Liver (tissue), 9 donors: Measurements from ENCODE around the gene SPATA46. TPM values are rescaled to one million over a fixed set of nuclear protein-coding genes. Genes with fewer than 3 reads are reported as not detected.
A peak's percentile ranks its signal among the peaks of the same experiment; 100 is the strongest.

ENCODE experiments used
- DNase-seq: peaks from one replicate; pipeline ENCODE4 v3.0.0-alpha.2; 2017; ENCODE audit warnings: low spot score
- H3K27ac ChIP-seq, 2 donors: one replicate each; pipeline ENCODE4 v1.7.0; 2013; ENCODE audit warnings: inconsistent platforms in 2 of 2, low read length in 2 of 2, control low read depth in 1 of 2, low read depth in 1 of 2, mild to moderate bottlenecking in 1 of 2
- H3K27me3 ChIP-seq, 4 donors: one replicate each; pipeline versions ENCODE4 v1.6.1 to v1.7.0; 2013; ENCODE audit warnings: low read length in 3 of 4, inconsistent platforms in 1 of 4, mild to moderate bottlenecking in 1 of 4, moderate library complexity in 1 of 4; ENCODE audit not compliant: control insufficient read depth in 4 of 4, insufficient read depth in 4 of 4
- H3K36me3 ChIP-seq, 4 donors: one replicate each; pipeline versions ENCODE4 v1.6.1 to v1.7.0; 2013; ENCODE audit warnings: low read length in 3 of 4, mild to moderate bottlenecking in 3 of 4, low read depth in 1 of 4, moderate library complexity in 1 of 4; ENCODE audit not compliant: control insufficient read depth in 4 of 4, insufficient read depth in 3 of 4
- H3K4me1 ChIP-seq, 4 donors: one replicate each; pipeline versions ENCODE4 v1.6.1 to v1.7.0; 2013; ENCODE audit warnings: low read length in 3 of 4, mild to moderate bottlenecking in 3 of 4, moderate library complexity in 1 of 4; ENCODE audit not compliant: control insufficient read depth in 4 of 4, insufficient read depth in 4 of 4
- H3K4me3 ChIP-seq, 3 donors: one replicate each; pipeline versions ENCODE4 v1.6.1 to v1.7.0; 2013; ENCODE audit warnings: low read length in 3 of 3, control low read depth in 1 of 3, low read depth in 1 of 3, mild to moderate bottlenecking in 1 of 3
- H3K9ac ChIP-seq, 2 donors: one replicate each; pipeline ENCODE4 v1.7.0; 2013; ENCODE audit warnings: low read length in 2 of 2, mild to moderate bottlenecking in 2 of 2, moderate library complexity in 2 of 2, control low read depth in 1 of 2, low read depth in 1 of 2
- H3K9me3 ChIP-seq, 4 donors: one replicate each; pipeline versions ENCODE4 v1.6.1 to v1.7.0; 2013; ENCODE audit warnings: low read length in 3 of 4; ENCODE audit not compliant: control insufficient read depth in 4 of 4
- EGR1 ChIP-seq, 2 donors: IDR thresholded peaks; 2 replicates each; pipeline ENCODE4 v1.6.1; 2016 to 2018; ENCODE audit warnings: antibody characterized with exemption in 2 of 2, low read depth in 2 of 2
- FOXA1 ChIP-seq: IDR thresholded peaks from 2 replicates; pipeline ENCODE4 v1.6.1; 2016; ENCODE audit warnings: antibody characterized with exemption
- FOXA2 ChIP-seq: IDR thresholded peaks from 2 replicates; pipeline ENCODE4 v1.6.1; 2016; ENCODE audit warnings: antibody characterized with exemption
- GABPA ChIP-seq, 2 donors: IDR thresholded peaks in 1 of 2; conservative IDR thresholded peaks in 1 of 2; 2 replicates each; pipeline ENCODE4 v1.6.1; 2016; ENCODE audit warnings: antibody characterized with exemption in 2 of 2, mild to moderate bottlenecking in 1 of 2, moderate library complexity in 1 of 2
- HNF4A ChIP-seq, 2 donors: conservative IDR thresholded peaks; 2 replicates each; pipeline ENCODE4 v1.6.1; 2016; ENCODE audit warnings: antibody characterized with exemption in 2 of 2, mild to moderate bottlenecking in 2 of 2
- HNF4G ChIP-seq: IDR thresholded peaks from 2 replicates; pipeline ENCODE4 v1.6.1; 2016; ENCODE audit warnings: antibody characterized with exemption
- JUND ChIP-seq, 2 donors: IDR thresholded peaks; 2 replicates each; pipeline ENCODE4 v1.6.1; 2016; ENCODE audit warnings: antibody characterized with exemption in 2 of 2
- RAD21 ChIP-seq, 2 donors: IDR thresholded peaks; 2 replicates each; pipeline ENCODE4 v1.6.1; 2016; ENCODE audit warnings: antibody characterized with exemption in 2 of 2, mild to moderate bottlenecking in 2 of 2
- RXRA ChIP-seq, 2 donors: IDR thresholded peaks; 2 replicates each; pipeline ENCODE4 v1.6.1; 2017 to 2018; ENCODE audit warnings: antibody characterized with exemption in 2 of 2, mild to moderate bottlenecking in 1 of 2
- SP1 ChIP-seq: IDR thresholded peaks from 2 replicates; pipeline ENCODE4 v1.6.1; 2018; ENCODE audit warnings: antibody characterized with exemption, mild to moderate bottlenecking
- TAF1 ChIP-seq: conservative IDR thresholded peaks from 2 replicates; pipeline ENCODE4 v1.6.1; 2016; ENCODE audit warnings: antibody characterized with exemption, mild to moderate bottlenecking
- YY1 ChIP-seq: IDR thresholded peaks from 2 replicates; pipeline ENCODE4 v1.6.1; 2016; ENCODE audit warnings: antibody characterized with exemption, mild to moderate bottlenecking
- WGBS: extraction: QIAGEN DNeasy Blood & Tissue Kit; methylation state at CpG from one replicate; pipeline ENCODE4 v1.1.7; 2013; 5-methylcytosine and 5-hydroxymethylcytosine counted together
- polyA plus RNA-seq, 2 donors: library from polyadenylated mRNA; stranded (reverse) in 1 of 2; unstranded in 1 of 2; fragments of 200-250 nt in 1 of 2; fragments of >200 nt in 1 of 2; fragmentation: Nextera tagmentation in 1 of 2; extraction: Ambion mirVana in 1 of 2; gene quantifications; one replicate each; pipeline versions ENCODE4 v1.2.1 to v1.2.3, GENCODE V29; 2013 to 2015
- total RNA-seq, 2 donors: library from RNA; depleted of rRNA; stranded (reverse); fragments of >200 nt; gene quantifications; one replicate each; pipeline ENCODE4 v1.2.3, GENCODE V29; 2014
- TF ChIP-seq, protein P1 (sequence below): fragments of 150-350 bp; IDR thresholded peaks from 2 replicates; pipeline ENCODE4 v1.5.1; 2017; ENCODE audit warnings: improper control_type of control experiment, low read depth, low read length; ENCODE audit not compliant: missing input control
- TF ChIP-seq, protein P2 (sequence below): IDR thresholded peaks from 2 replicates; pipeline ENCODE4 v1.6.1; 2016; ENCODE audit warnings: antibody characterized with exemption
- TF ChIP-seq, protein P3 (sequence below): IDR thresholded peaks from 2 replicates; pipeline ENCODE4 v1.6.1; 2016; ENCODE audit warnings: antibody characterized with exemption
- donor health status: healthy.
- donor health status: healthy.
- donor health status: healthy.
- donor health status: healthy.
- donor health status: healthy.

The SPATA46 gene
- total and polyA plus RNA-seq, 4 donors: 0.06 to 0.17 TPM; not detected in 2

DNA sequence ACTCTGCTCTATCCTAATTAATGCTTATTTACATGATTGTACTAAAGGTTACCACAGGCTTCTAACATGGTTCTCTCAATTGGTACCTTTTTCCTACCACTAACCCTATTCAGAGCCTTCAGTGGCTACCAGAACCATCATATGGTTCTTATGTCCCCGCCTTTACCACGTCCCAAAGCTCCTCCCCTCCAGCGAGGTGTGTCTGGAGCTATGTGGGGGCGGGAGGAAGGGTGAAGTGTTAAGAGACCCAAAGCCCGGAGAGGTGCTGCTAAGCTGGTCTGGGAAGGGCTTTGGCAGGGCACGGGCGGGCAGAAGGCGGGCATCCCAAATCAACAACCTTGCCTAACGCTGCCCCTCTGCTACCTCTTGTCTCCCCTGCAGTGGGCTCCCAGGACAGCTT, 10.0 kb downstream of the SPATA46 start:
- DNase-seq: no peak
- H3K36me3 ChIP-seq: no peaks in the 10 kb centered on the region
- peaks cover 17 to 49% (median 28%) of the 10 kb centered on the region in 4 donors for H3K4me1 ChIP-seq
- WGBS: 93% methylated on average over 9 of the region's 9 CpGs
- H3K27me3 ChIP-seq: no peaks in the 10 kb centered on the region
- no peak overlapping the region for H3K27ac ChIP-seq
- TF ChIP-seq HNF4G (no peak), SP1 (no peak), TAF1 (no peak), RAD21 (IDR thresholded peaks at IDR 0.05) (no peak), FOXA2 (no peak), GABPA (IDR thresholded peaks at IDR 0.05 in 1 of 2, conservative IDR thresholded peaks at IDR 0.05 in 1 of 2) (no peak), EGR1 (IDR thresholded peaks at IDR 0.05; ENCODE audit: low read depth in 2 of 2) (no peak), JUND (IDR thresholded peaks at IDR 0.05) (no peak), FOXA1 (no peak), HNF4A (conservative IDR thresholded peaks at IDR 0.05) (no peak)
- TF ChIP-seq, protein P1, sequence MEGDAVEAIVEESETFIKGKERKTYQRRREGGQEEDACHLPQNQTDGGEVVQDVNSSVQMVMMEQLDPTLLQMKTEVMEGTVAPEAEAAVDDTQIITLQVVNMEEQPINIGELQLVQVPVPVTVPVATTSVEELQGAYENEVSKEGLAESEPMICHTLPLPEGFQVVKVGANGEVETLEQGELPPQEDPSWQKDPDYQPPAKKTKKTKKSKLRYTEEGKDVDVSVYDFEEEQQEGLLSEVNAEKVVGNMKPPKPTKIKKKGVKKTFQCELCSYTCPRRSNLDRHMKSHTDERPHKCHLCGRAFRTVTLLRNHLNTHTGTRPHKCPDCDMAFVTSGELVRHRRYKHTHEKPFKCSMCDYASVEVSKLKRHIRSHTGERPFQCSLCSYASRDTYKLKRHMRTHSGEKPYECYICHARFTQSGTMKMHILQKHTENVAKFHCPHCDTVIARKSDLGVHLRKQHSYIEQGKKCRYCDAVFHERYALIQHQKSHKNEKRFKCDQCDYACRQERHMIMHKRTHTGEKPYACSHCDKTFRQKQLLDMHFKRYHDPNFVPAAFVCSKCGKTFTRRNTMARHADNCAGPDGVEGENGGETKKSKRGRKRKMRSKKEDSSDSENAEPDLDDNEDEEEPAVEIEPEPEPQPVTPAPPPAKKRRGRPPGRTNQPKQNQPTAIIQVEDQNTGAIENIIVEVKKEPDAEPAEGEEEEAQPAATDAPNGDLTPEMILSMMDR: no peak
- TF ChIP-seq, protein P2, sequence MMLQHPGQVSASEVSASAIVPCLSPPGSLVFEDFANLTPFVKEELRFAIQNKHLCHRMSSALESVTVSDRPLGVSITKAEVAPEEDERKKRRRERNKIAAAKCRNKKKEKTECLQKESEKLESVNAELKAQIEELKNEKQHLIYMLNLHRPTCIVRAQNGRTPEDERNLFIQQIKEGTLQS: no peak
- TF ChIP-seq, protein P3, sequence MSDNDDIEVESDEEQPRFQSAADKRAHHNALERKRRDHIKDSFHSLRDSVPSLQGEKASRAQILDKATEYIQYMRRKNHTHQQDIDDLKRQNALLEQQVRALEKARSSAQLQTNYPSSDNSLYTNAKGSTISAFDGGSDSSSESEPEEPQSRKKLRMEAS: no peak
- H3K9me3 ChIP-seq: no peaks in the 10 kb centered on the region
- H3K4me3 ChIP-seq: no peak overlapping the region
- H3K9ac ChIP-seq: no peak overlapping the region

DNA sequence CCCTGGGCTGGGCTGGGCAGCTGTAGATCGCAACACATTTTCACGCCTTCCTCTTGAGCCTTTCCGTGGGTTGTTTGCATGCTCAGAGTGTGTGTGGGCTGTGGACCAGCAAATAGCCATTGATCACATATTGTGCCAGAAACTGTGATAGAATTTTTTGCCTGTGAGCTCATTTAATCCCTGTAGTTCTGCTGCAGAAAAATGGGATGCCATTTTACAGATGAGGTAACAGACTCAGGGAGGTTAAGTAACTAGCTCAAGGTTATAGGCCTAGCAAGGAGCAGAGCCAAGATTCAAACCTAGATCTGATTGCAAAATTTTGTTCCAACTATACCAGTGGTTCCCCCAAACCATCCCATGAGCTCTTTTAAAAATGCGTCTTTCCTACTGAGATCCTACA, 10.5 kb downstream of the SPATA46 start:
- H3K9ac ChIP-seq: no peak overlapping the region
- H3K9me3 ChIP-seq: no peaks in the 10 kb centered on the region
- H3K27me3 ChIP-seq: no peaks in the 10 kb centered on the region
- H3K27ac ChIP-seq: peak overlapping the region; percentile 32 to 73
- TF ChIP-seq, protein P1: no peak
- peak; percentile 80 for TF ChIP-seq YY1
- TF ChIP-seq RAD21 (IDR thresholded peaks at IDR 0.05): peak in 1 of 2 donors; percentile 8
- no peak for TF ChIP-seq FOXA2
- peak in 1 of 2 donors; percentile 46 for TF ChIP-seq HNF4A (conservative IDR thresholded peaks at IDR 0.05)
- no peak for TF ChIP-seq RXRA (IDR thresholded peaks at IDR 0.05)
- WGBS: 42% methylated on average over 4 of the region's 4 CpGs
- H3K4me3 ChIP-seq: no peak overlapping the region
- H3K4me1 ChIP-seq: peaks cover 14 to 49% (median 26%) of the 10 kb centered on the region in 4 donors
- no peak for DNase-seq
- no peaks in the 10 kb centered on the region for H3K36me3 ChIP-seq
